Nucleus accumbens (tissue), 56 donors: ENCODE data around the gene CSNK1G2.

Experiments
- DNase-seq, 56 donors: peaks; one replicate each; lab custom pipeline; 2025; lab: John Stamatoyannopoulos, UW

The CSNK1G2 gene

GRCh38 chr19:1941146-1942077 lies at the start of gene CSNK1G2:
CSNK1G2 (plus strand) TSS chr19:1941172; CDS start chr19:1969773, 28,601 bp downstream.
- DNase-seq: peak in 4 of 56 donors; percentile 27 to 65 (median 50)

GRCh38 chr19:1893791-1894190 lies 47.2 kb upstream of the CSNK1G2 start:
- no peak for DNase-seq

- no peak for DNase-seq
Measured at GRCh38 chr19:1896508-1896907, 44.5 kb upstream of the CSNK1G2 start.

GRCh38 chr19:1901940-1902404 lies 39.0 kb upstream of the CSNK1G2 start:
- peak in 11 of 56 donors; percentile 6 to 38 (median 23) for DNase-seq

- no peak for DNase-seq
Measured at GRCh38 chr19:1902923-1903322, 38.0 kb upstream of the CSNK1G2 start.

DNA sequence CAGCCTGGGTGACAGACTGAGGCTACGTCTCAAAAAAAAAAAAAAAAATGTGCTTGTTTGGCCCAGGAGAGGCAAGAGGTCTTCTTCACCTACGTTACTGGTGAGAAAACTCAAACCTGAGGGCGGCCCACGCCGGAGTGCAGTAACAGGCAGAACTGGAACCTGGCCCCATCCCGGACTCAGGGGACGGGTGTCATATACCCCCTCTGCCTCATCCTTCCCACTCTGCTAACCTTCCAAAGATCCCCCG lies 36.2 kb upstream of the CSNK1G2 start:
- DNase-seq: no peak

GRCh38 chr19:1905110-1905862 lies 35.7 kb upstream of the CSNK1G2 start, which contains the start of the genes ADAT3 and SCAMP4:
ADAT3 (plus strand) TSS chr19:1905399; CDS start chr19:1912048, 6,649 bp downstream.
SCAMP4 (plus strand) TSS chr19:1905399; CDS start chr19:1915020, 9,621 bp downstream.
- DNase-seq: peak; percentile 73 to 99 (median 97)

- peak in 1 of 56 donors; percentile 48 for DNase-seq
Measured at GRCh38 chr19:1905863-1906375, 35.1 kb upstream of the CSNK1G2 start.

DNA sequence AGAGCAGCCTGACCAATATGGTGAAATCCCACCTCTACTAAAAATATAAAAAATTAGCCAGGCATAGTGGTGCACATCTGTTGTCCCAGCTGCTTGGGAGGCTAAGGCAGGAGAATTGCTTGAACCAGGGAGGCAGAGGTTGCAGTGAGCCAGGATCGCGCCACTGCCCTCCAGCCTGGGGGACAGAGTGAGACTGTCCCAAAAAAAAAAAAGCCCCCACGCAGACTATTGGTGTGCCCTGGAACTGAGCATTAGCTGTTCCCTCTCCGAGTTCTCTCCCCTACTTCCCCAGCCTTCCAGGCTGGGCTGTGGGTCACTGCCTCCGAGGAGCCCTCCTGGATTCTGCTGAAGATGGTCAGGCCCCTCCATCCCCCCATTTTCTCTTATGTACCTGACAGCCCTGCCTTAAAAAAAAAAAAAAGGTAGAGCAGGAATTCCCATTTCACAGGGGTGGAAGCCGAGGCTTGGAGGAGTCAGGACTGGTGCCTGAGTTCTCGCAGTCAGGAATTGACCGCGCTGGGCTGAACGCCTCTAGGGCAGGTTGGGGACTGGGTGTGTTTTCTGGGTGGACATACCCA lies 33.9 kb upstream of the CSNK1G2 start:
- DNase-seq: no peak

- peak in 28 of 56 donors; percentile 4 to 61 (median 38) for DNase-seq
Measured at GRCh38 chr19:1907563-1908363, 33.2 kb upstream of the CSNK1G2 start.

DNA sequence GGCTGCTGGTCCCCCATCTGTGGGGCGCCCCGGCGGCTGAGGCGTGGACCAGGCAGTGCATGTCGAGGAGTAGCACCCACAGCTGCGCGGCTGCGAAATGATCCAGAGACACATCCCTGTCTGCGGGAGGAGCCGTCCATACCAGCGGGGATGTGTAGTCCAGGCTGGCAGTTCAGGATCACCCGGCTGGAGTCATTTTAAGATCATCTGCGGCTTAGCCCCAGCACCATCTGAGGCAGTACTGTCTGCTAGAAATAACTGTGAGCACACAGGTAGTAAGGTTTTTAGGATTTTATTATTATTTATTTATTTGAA lies 32.7 kb upstream of the CSNK1G2 start:
- peak in 4 of 56 donors; percentile 26 to 56 (median 40) for DNase-seq

GRCh38 chr19:1909761-1910080 lies 31.3 kb upstream of the CSNK1G2 start:
- no peak for DNase-seq

DNA sequence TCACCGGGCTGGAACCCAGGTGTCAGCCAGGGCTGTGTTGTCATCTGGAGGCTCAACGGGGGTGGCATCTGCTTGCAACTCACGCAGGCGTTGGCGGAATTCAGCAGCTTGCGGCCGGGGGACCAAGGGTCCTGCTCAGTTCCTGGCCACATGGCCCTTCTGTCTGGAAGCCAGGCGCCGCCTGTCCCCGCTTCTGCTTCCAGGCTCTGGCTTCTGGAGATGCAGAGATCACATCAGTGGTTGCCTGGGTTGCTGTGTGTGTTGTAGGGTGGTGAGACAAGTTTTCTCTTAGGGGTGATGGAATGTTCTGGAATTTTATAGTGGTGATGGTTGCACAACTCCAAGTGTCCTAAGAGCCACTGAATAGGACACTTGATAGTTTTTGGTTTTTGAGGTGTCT lies 30.8 kb upstream of the CSNK1G2 start:
- peak in 6 of 56 donors; percentile 8 to 31 (median 17) for DNase-seq

- DNase-seq: no peak
Measured at GRCh38 chr19:1911098-1911497, 29.9 kb upstream of the CSNK1G2 start.

GRCh38 chr19:1911995-1912394 lies 29.0 kb upstream of the CSNK1G2 start:
- DNase-seq: no peak

DNA sequence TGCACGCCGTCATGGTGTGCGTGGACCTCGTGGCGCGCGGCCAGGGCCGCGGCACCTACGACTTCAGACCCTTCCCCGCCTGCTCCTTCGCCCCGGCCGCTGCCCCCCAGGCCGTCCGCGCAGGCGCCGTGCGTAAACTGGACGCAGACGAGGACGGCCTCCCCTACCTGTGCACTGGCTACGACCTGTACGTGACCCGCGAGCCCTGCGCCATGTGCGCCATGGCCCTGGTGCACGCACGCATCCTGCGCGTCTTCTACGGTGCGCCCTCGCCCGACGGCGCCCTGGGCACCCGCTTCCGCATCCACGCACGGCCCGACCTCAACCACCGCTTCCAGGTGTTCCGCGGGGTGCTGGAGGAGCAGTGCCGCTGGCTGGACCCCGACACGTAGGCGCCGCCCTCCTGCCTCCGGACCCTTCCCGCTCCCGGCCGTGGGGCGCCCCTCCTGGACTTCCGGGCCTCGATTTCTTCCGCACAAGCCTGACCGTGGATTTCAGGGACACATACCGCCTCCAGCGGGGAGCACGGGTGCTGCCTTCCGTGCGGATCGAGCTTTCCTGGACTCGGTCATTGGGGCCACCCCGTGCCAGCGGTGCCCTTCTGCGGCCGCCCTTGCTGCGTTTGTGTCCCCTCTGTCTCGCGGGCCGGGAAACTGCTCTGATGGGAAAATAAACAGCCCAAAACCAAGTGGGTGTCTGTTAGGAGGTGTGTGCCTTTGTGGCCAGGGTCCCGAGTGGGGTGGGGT lies 28.0 kb upstream of the CSNK1G2 start:
- no peak for DNase-seq

GRCh38 chr19:1913781-1914577 lies 27.0 kb upstream of the CSNK1G2 start:
- DNase-seq: peak in 1 of 56 donors; percentile 12

DNA sequence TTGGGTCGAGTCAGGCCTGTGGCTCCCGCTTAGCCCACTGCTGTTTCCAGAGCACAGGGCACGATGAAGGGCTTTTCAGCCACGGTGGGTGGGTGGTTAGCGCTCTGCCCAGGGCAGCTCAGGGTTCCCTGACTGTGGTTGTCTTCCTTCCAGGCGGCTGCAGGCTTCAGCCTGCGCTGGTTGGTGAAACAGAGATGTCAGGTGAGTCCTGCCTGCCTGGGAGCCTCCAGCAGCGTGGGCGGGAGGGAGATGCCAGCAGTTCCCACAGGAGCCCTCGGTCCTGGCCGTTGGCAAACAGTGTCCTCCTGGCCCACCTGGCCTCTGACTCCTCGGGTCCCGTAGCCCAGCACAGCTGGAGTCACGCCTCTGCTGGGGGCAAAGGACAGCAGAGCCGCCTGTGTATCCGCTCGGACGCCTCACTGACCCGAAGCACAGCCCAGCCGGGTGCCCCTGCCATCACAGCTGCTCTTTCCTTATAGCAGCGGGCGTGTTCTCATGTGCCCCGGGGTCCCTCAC lies 26.1 kb upstream of the CSNK1G2 start:
- DNase-seq: no peak
